Neural progenitor cell (in vitro differentiated cells): ENCODE measurements around the gene ACOD1. TPM values are rescaled to one million over a fixed set of nuclear protein-coding genes. Genes with fewer than 3 reads are reported as not detected.
A peak's percentile ranks its signal among the peaks of the same experiment; 100 is the strongest.
"Not testable (repeated sequence)": the region's sequence is repeated elsewhere in the genome, so short reads cannot be mapped to it uniquely, and the experiment has no call there.

Experiments
- DNase-seq: peaks from one replicate; pipeline ENCODE4 v3.0.0-alpha.2; 2016; ENCODE audit warnings: low spot score
- H2AFZ ChIP-seq: fragments of 200-600 bp; sonication (generic); replicated peaks from 2 replicates; pipeline ENCODE4 v1.6.1; 2016; ENCODE audit warnings: antibody characterized with exemption
- H3F3A ChIP-seq: fragments of 200-600 bp; sonication (generic); 2 replicates; pipeline ENCODE4 v1.6.1; 2016; ENCODE audit warnings: antibody characterized with exemption, low read depth
- H3K27ac ChIP-seq: fragments of 200-600 bp; sonication (generic); 2 replicates; pipeline ENCODE4 v1.5.1; 2016; ENCODE audit warnings: mild to moderate bottlenecking
- H3K27me3 ChIP-seq: fragments of 200-600 bp; sonication (generic); 2 replicates; pipeline ENCODE4 v1.6.1; 2016; ENCODE audit warnings: mild to moderate bottlenecking, moderate library complexity
- H3K36me3 ChIP-seq: fragments of 200-600 bp; sonication (generic); 2 replicates; pipeline ENCODE4 v1.5.1; 2016
- H3K4me1 ChIP-seq: fragments of 200-600 bp; sonication (generic); 2 replicates; pipeline ENCODE4 v1.6.1; 2016; ENCODE audit warnings: mixed run types
- H3K4me2 ChIP-seq: fragments of 200-600 bp; sonication (generic); 2 replicates; pipeline ENCODE4 v1.6.1; 2016
- H3K4me3 ChIP-seq: fragments of 200-600 bp; sonication (generic); 2 replicates; pipeline ENCODE4 v1.5.1; 2016
- H3K79me2 ChIP-seq: fragments of 200-600 bp; sonication (generic); 2 replicates; pipeline ENCODE4 v1.6.1; 2016; ENCODE audit warnings: low read depth
- H3K9ac ChIP-seq: fragments of 200-600 bp; sonication (generic); 2 replicates; pipeline ENCODE4 v1.6.1; 2016
- H3K9me3 ChIP-seq: fragments of 200-600 bp; sonication (generic); 2 replicates; pipeline ENCODE4 v1.5.1; 2016; ENCODE audit warnings: low read depth
- H4K20me1 ChIP-seq: fragments of 200-600 bp; sonication (generic); 2 replicates; pipeline ENCODE4 v1.6.1; 2016; ENCODE audit warnings: low read depth
- H3K27ac Mint-ChIP-seq: 3 replicates; pipeline ENCODE4 v1.8.0; 2021; ENCODE audit warnings: mixed read lengths
- H3K27me3 Mint-ChIP-seq: 2 replicates; pipeline ENCODE4 v1.8.0; 2022; ENCODE audit warnings: low read depth, mild to moderate bottlenecking, inconsistent platforms, moderate library complexity, mixed read lengths; ENCODE audit not compliant: insufficient read depth
- H3K36me3 Mint-ChIP-seq: 3 replicates; pipeline ENCODE4 v1.8.0; 2021; ENCODE audit warnings: mixed read lengths
- H3K4me1 Mint-ChIP-seq: 3 replicates; pipeline ENCODE4 v1.8.0; 2021; ENCODE audit warnings: mixed read lengths
- H3K4me3 Mint-ChIP-seq: 3 replicates; pipeline ENCODE4 v1.8.0; 2021; ENCODE audit warnings: mild to moderate bottlenecking, moderate library complexity, mixed read lengths
- H3K9me3 Mint-ChIP-seq: 3 replicates; pipeline ENCODE4 v1.8.0; 2020; ENCODE audit warnings: mixed read lengths
- CTCF ChIP-seq: fragments of 200-600 bp; sonication (generic); IDR thresholded peaks from 2 replicates; pipeline ENCODE4 v1.5.1; 2017; ENCODE audit warnings: antibody characterized with exemption, mild to moderate bottlenecking
- EZH2 ChIP-seq: fragments of 200-600 bp; sonication (generic); IDR thresholded peaks from 2 replicates; pipeline ENCODE4 v1.6.1; 2017; ENCODE audit warnings: antibody characterized with exemption, mild to moderate bottlenecking, moderate library complexity
- EZH2phosphoT487 ChIP-seq: fragments of 200-600 bp; sonication (generic); IDR thresholded peaks from 2 replicates; pipeline ENCODE4 v1.6.1; 2017; ENCODE audit warnings: antibody characterized with exemption
- total RNA-seq: library from RNA; depleted of rRNA; stranded (reverse); fragments of >200 nt; gene quantifications from 2 replicates; pipeline ENCODE4 v1.2.3, GENCODE V29; 2015; ENCODE audit warnings: low replicate concordance

Gene ACOD1
- total RNA-seq, 1 donor from 2014 or later: not detected

- Histone ChIP-seq H2AFZ (no peak overlapping the region), H4K20me1 (no peaks in the 10 kb centered on the region), H3K9me3 (no peaks in the 10 kb centered on the region), H3K9ac (no peak overlapping the region), H3K27ac (no peak overlapping the region), H3K4me1 (no peaks in the 10 kb centered on the region), H3K4me2 (no peak overlapping the region), H3F3A (no peaks in the 10 kb centered on the region), H3K4me3 (no peak overlapping the region), H3K36me3 (no peaks in the 10 kb centered on the region), H3K27me3 (no peaks in the 10 kb centered on the region), H3K79me2 (no peaks in the 10 kb centered on the region)
- Mint-ChIP-seq H3K27me3 (no peaks in the 10 kb centered on the region), H3K27ac (no peak overlapping the region), H3K4me1 (no peaks in the 10 kb centered on the region), H3K9me3 (peaks cover 2% of the 10 kb centered on the region), H3K4me3 (no peak overlapping the region), H3K36me3 (no peaks in the 10 kb centered on the region)
- no peak for TF ChIP-seq CTCF
- TF ChIP-seq EZH2phosphoT487: no peak
- DNase-seq: no peak
Observed at GRCh38 chr13:76912476-76912875, 35.8 kb upstream of the ACOD1 start.

GRCh38 chr13:76913898-76914297 is 34.4 kb upstream of the ACOD1 start:
- Mint-ChIP-seq H3K27me3 (no peaks in the 10 kb centered on the region), H3K4me1 (peaks cover 2% of the 10 kb centered on the region), H3K27ac (no peak overlapping the region), H3K9me3 (peaks cover 4% of the 10 kb centered on the region), H3K36me3 (no peaks in the 10 kb centered on the region), H3K4me3 (no peak overlapping the region)
- Histone ChIP-seq H3K27me3 (no peaks in the 10 kb centered on the region), H3K9ac (no peak overlapping the region), H3K9me3 (no peaks in the 10 kb centered on the region), H3K4me2 (no peak overlapping the region), H3K4me3 (no peak overlapping the region), H3F3A (no peaks in the 10 kb centered on the region), H2AFZ (no peak overlapping the region), H3K36me3 (no peaks in the 10 kb centered on the region), H4K20me1 (no peaks in the 10 kb centered on the region), H3K79me2 (no peaks in the 10 kb centered on the region), H3K4me1 (no peaks in the 10 kb centered on the region), H3K27ac (no peak overlapping the region)
- TF ChIP-seq CTCF (no peak), EZH2phosphoT487 (no peak), EZH2 (no peak)
- DNase-seq: no peak

GRCh38 chr13:76917095-76917494 is 31.2 kb upstream of the ACOD1 start:
- TF ChIP-seq CTCF: no peak
- no peak for TF ChIP-seq EZH2
- TF ChIP-seq EZH2phosphoT487: no peak
- Histone ChIP-seq H3F3A (no peaks in the 10 kb centered on the region), H3K79me2 (no peaks in the 10 kb centered on the region), H3K4me1 (no peaks in the 10 kb centered on the region), H3K9me3 (no peaks in the 10 kb centered on the region), H2AFZ (no peak overlapping the region), H4K20me1 (no peaks in the 10 kb centered on the region), H3K27ac (no peak overlapping the region), H3K9ac (no peak overlapping the region), H3K4me3 (no peak overlapping the region), H3K27me3 (no peaks in the 10 kb centered on the region), H3K4me2 (no peak overlapping the region), H3K36me3 (no peaks in the 10 kb centered on the region)
- no peaks in the 10 kb centered on the region for H3K36me3 Mint-ChIP-seq
- no peak overlapping the region for H3K27ac Mint-ChIP-seq
- H3K4me1 Mint-ChIP-seq: peaks cover 2% of the 10 kb centered on the region
- no peak overlapping the region for H3K4me3 Mint-ChIP-seq
- H3K27me3 Mint-ChIP-seq: no peaks in the 10 kb centered on the region
- no peak for DNase-seq
- H3K9me3 Mint-ChIP-seq: peaks cover 10% of the 10 kb centered on the region

- not testable (repeated sequence) for H3K27me3 ChIP-seq, H3K4me3 Mint-ChIP-seq, H3K9ac ChIP-seq, H3K36me3 ChIP-seq, H3K4me1 ChIP-seq, H3K9me3 Mint-ChIP-seq, H3K4me1 Mint-ChIP-seq, DNase-seq, H3K4me2 ChIP-seq, H3K4me3 ChIP-seq, H3K36me3 Mint-ChIP-seq, H4K20me1 ChIP-seq, H3K27me3 Mint-ChIP-seq, H3K79me2 ChIP-seq, H2AFZ ChIP-seq, H3K9me3 ChIP-seq, H3F3A ChIP-seq, H3K27ac ChIP-seq
- peak overlapping the region; percentile 32 for H3K27ac Mint-ChIP-seq
Observed at GRCh38 chr13:76917755-76918481, 30.4 kb upstream of the ACOD1 start.
